Hypothalamus (tissue), 51 donors: Measurements from ENCODE around the gene STK39.
A peak's percentile ranks its signal among the peaks of the same experiment; 100 is the strongest.
"Not testable (repeated sequence)": the region's sequence is repeated elsewhere in the genome, so short reads cannot be mapped to it uniquely, and the experiment has no call there.

Source experiments
- DNase-seq, 51 donors: peaks; one replicate each; lab custom pipeline; 2025; lab: John Stamatoyannopoulos, UW

STK39 gene

GRCh38 chr2:168143813-168144212, 103.6 kb downstream of the STK39 start:
- no peak for DNase-seq

- DNase-seq, result no peak
Observed at GRCh38 chr2:168140892-168141291, 106.5 kb downstream of the STK39 start.

DNA sequence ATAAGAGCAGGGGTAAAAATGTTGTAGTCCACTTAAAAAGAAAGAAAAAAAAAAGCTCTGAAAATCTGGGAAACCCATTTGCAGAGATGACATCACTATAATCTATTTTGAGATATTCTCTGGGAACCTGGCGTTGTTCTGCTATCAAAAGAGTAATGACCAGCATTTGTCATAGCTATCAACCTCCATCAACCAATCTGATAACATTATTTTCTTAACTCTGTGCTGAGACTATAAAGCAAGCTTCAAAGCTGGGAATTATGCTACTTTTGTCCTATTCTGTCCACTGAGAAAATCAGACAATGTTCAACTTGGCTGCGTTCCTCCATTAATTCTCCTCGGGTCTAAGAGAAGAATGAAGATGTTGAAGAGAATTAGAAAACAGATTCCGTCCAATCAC, 107.5 kb downstream of the STK39 start:
- DNase-seq, result no peak

DNA sequence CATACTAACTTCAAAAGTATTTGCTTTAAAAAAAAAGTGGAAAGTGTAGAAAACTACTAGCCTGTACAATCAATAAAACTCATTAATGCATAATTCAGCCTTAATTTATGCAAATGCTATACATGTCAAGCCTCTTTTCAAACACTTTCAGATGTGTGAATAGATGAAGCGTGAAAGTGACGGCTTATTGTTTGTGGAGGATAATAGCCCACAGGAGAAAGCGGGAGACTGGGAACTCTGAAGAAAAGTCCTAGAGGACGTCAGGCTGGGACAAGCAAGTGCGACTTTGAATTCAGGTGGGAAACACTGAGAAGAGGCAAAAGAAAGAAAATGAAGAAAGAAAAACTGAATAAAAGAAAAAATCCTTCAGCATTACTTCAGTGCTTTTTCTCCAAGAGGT, 108.5 kb downstream of the STK39 start:
- no peak for DNase-seq

DNA sequence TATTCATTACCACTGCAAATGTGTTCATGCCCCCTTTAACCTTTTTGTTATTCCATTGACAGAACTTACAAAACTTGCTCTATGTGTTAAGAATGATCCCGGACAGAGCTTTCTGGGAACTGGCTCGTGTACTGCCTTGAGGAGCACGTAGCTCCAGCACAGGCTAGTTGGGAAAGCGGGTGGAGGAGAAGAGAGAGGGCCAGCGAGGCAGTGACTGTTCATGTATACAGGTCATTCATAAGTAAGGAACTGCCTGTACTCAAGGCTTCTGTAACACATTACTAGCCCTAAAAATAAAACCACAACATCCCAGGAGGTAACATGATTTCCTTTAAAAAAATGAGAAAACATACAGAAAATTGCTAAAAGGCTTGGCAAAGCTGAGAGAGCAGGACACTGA, 109.0 kb downstream of the STK39 start:
- DNase-seq, result no peak

- DNase-seq, result no peak
Observed at GRCh38 chr2:168137510-168138180, 109.8 kb downstream of the STK39 start.

GRCh38 chr2:168136392-168136977, 110.9 kb downstream of the STK39 start:
- peak in 1 of 51 donors; percentile 10 for DNase-seq

- no peak for DNase-seq
Observed at GRCh38 chr2:168135630-168136029, 111.8 kb downstream of the STK39 start.

- no peak for DNase-seq
Observed at GRCh38 chr2:168135121-168135520, 112.3 kb downstream of the STK39 start.

GRCh38 chr2:168134485-168134884, 112.9 kb downstream of the STK39 start:
- DNase-seq, result no peak

- no peak for DNase-seq
Observed at GRCh38 chr2:168132389-168132788, 115.0 kb downstream of the STK39 start.

DNA sequence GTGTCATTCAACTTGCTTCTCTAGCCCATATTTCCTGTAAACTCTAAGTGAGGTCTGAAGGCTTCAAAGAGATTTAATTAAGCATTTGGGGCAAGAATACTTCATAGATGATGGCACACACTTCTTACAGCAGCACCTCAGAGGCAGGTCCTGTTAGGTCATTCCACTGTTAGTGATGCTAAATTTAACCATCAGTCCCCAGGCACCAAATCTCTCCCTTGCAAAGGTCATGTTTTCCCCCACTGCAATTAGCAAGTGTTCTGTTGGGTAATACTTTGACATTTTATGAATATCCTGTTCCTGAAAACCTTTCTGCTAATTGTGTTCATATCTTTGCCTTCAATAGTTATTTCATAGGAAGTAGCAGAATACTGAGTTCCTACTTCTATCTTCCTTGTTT, 117.0 kb downstream of the STK39 start:
- no peak for DNase-seq

DNA sequence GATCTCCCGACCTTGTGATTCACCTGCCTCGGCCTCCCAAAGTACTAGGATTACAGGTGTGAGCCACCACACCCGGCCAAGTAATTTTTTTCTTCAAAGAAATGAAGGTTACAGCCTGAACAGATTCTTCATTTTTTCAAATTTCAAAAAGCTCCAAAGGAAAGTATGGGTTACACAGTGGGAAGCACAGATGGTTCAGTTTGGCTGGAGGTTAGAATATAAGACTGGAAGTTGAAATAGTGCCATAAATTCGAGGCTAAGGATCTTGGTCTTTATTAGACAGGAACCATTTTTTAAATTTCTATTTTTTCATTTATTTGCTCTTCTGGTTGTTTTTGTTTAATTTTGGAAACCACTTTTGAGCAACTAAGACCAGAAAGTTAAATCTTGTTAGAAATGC, 120.0 kb downstream of the STK39 start:
- no peak for DNase-seq

DNA sequence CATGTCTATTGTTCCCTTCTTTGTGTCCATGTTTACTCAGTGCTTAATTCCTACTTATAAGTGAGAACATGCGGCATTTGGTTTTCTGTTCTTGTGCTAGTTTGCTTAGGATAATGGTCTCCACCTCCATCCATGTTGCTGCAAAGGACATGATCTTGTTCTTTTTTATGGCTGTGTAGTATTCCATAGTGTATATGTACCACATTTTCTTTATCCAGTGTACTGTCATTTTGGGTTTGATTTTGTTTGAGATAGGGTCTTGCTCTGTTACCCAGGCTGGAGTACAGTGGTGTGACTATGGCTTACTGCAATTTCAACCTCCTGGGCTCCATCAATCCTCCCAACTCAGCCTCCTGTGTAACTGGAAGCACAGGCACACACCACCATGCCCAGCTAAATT, 125.2 kb downstream of the STK39 start:
- DNase-seq, result not testable (repeated sequence)

DNA sequence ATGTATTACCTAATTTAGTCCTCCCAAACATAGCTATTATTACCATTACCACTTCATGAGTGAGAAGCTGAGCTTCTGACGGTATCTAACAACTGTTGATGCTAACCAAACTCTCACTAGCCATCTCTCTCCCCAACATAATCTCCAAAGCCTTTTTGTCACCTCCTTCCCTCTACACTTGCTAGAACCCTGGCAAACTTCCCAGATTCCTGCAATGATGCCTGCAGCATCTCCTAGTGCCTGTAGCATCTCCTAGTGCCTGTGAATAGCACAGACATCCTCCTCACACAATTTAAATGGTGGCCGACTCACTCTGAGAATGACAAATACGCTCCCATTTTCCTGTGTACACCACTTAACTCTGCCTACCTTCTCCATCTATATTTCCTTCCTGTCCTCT, 126.7 kb downstream of the STK39 start:
- no peak for DNase-seq

GRCh38 chr2:168120310-168120709, 127.1 kb downstream of the STK39 start:
- no peak for DNase-seq

DNA sequence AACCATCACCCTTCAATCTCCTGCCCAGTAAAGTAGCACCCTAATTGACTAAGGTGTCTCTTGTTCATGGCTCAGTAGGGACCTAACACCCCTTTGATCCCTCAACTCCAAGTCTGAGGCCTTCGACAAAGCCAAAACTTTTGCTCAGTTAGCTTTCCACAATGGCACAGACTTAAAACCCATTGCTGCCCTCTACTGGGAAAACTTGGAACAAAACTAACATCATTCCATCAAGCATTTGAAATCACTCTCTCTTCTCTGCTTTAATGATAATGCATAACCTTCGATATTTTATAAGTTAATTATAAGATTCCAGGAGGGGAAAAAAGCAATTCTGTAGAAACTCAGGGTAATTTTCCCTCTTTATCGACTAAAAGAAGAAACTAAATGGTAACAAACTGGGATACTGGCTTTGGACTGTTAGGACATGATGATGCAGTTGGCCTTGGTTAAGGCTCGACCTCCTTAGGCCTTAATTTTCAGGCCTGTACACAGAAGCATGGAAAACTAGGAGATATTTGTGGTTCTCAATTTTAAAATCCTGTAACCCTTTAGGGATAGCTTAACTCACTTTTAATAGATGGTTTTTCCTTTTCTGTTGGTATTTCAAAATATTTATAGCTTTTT, 127.8 kb downstream of the STK39 start:
- DNase-seq, result peak in 4 of 51 donors; percentile 4 to 59 (median 37)

GRCh38 chr2:168118733-168119514, 128.5 kb downstream of the STK39 start:
- DNase-seq, result peak in 10 of 51 donors; percentile 1 to 79 (median 25)

GRCh38 chr2:168116448-168116847, 130.9 kb downstream of the STK39 start:
- DNase-seq, result no peak

DNA sequence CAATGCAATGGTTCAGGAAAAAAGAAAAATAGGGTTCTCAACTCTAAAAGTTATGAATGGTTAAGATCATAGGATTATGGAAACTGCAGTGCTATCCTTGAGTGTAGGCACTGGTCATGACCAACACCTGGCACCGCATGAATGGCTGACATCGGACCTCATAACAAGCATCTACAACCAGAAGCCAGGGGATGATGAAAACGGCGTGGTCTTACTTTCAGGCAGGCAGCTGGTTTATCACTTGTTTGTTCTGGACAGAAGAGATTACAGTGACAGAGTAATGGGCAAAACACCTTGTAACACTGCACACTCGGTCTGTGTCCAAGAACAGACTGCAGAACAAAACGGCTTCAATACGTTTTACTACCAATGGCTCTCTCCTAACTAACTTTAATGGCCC, 132.8 kb downstream of the STK39 start:
- DNase-seq, result no peak

DNA sequence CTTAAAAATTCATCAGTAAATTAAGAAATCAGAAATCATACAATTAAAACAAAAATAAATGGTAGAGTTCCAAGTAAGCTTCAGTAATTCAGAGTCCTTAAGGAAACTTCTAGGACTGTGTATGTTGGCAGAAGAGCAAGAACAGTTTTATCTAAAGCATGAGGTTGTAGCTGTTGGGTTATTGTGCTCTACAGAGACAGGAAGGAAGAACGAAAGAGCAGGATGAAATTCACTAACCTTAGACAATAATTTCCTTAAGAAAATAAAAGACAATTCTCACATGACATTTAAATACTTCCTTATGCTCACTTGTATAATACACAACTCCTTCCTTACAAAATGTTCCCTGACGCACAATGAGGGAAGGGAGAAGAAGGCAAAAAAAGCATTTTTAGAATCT, 133.4 kb downstream of the STK39 start:
- DNase-seq, result no peak
